Heart left ventricle (tissue), 13 donors: ENCODE data around the gene CHD5.

Experiments used
- POLR2A ChIP-seq, 2 donors: fragments of 450-650 bp; IDR thresholded peaks; one replicate each; pipeline ENCODE4 v1.6.1; 2017; ENCODE audit warnings: antibody characterized with exemption in 2 of 2, mild to moderate bottlenecking in 2 of 2, moderate library complexity in 2 of 2
- TF ChIP-seq, protein P1 (sequence below), 12 donors: fragments of 200-600 bp; sonication (generic) in 4 of 12; IDR thresholded peaks; one replicate each; pipeline versions ENCODE4 v1.5.0 to v1.8.0; 2018 to 2022; ENCODE audit warnings: antibody characterized with exemption in 12 of 12, mild to moderate bottlenecking in 5 of 12
- donor health status: ischemic (EF 13 %, LVEDD 7.1; RV severe dilation, severe dysfunction).
- donor health status: DM: no; HTN: yes; CAD: no.
- donor health status: DM: no; HTN: no; CAD: no.
- donor health status: ischemic (EF 25% LVEDD 6.9; RV normal size, moderate dysfunction).
- donor health status: ischemic (EF 25% LVEDD 5.7; RV mildly dilated, moderate dysfunction).
- donor health status: ischemic (EF 35%, LVEDD 5.7; RV mildly dilated, moderate dysfunction).
- donor health status: nonischemic (EF 11% LVEDD 7.7; RV severe dilation, severe dysfunction).
- donor health status: DM: yes; HTN: yes; CAD: no.
- donor health status: PGD.
- donor health status: ischemic (EF 29% LVEDD 5.4; RV normal size, mild dysfunction).
- donor health status: nonischemic (EF 23%, LVEDD 6.1; RV moderate dilation, normal function).

DNA sequence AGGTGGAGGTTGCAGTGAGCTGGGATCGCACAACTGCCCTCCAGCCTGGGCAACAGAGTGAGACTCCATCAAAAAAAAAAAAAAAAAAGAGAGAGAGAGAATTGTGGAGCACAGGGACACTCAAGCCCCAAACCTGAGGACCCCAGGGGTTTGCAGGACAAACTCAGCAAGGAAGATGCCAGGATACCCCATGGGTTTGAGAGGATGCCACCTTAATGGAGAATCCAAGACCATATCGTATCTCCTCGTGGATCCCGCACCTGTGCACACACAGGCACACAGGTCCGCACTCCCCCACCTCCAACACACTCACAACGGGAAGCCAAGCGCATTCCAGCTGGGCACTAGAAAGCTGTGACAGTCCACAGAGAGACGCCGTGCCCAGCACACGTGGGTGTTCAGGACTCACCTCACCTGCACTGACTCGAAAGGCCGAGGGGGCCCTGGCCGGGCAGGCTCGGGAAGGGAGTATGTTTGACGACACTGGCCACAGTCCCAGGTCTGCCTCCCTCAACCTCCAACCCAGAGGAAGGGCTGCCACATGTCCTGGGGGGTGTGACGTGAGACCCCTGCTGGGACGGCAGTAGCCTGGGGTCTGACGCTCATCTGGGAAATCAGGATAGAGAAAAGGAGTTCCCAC is 11.1 kb downstream of the CHD5 start:
- no peak for TF ChIP-seq POLR2A (IDR thresholded peaks at IDR 0.05)
- TF ChIP-seq, protein P1, sequence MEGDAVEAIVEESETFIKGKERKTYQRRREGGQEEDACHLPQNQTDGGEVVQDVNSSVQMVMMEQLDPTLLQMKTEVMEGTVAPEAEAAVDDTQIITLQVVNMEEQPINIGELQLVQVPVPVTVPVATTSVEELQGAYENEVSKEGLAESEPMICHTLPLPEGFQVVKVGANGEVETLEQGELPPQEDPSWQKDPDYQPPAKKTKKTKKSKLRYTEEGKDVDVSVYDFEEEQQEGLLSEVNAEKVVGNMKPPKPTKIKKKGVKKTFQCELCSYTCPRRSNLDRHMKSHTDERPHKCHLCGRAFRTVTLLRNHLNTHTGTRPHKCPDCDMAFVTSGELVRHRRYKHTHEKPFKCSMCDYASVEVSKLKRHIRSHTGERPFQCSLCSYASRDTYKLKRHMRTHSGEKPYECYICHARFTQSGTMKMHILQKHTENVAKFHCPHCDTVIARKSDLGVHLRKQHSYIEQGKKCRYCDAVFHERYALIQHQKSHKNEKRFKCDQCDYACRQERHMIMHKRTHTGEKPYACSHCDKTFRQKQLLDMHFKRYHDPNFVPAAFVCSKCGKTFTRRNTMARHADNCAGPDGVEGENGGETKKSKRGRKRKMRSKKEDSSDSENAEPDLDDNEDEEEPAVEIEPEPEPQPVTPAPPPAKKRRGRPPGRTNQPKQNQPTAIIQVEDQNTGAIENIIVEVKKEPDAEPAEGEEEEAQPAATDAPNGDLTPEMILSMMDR (IDR thresholded peaks at IDR 0.05): no peak
